Retinal pigment epithelial cell (primary cell): Measurements from ENCODE around the gene CNTNAP2.

Experiments
- DNase-seq: peaks from one replicate; pipeline ENCODE4 v3.0.0-alpha.2; 2010; ENCODE audit warnings: low read depth
- H3K4me3 ChIP-seq: 2 replicates; pipeline ENCODE4 v1.5.1; 2011; ENCODE audit warnings: mild to moderate bottlenecking, low read length, control low read depth, moderate library complexity
- CTCF ChIP-seq: conservative IDR thresholded peaks from 2 replicates; pipeline ENCODE4 v1.5.1; 2011; ENCODE audit warnings: low read depth, low read length, control low read depth, inconsistent platforms

Gene CNTNAP2

GRCh38 chr7:146116521-146117222 is at the start of gene CNTNAP2:
CNTNAP2 (plus strand) TSS chr7:146116801; CDS start chr7:146116877, 76 bp downstream.
- TF ChIP-seq CTCF, result no peak
- DNase-seq, result no peak

GRCh38 chr7:146067880-146068279 is 48.7 kb upstream of the CNTNAP2 start:
- TF ChIP-seq CTCF, result no peak
- no peak for DNase-seq
- no peak overlapping the region for H3K4me3 ChIP-seq

More at GRCh38 chr7:146116521-146117222, at the start of gene CNTNAP2:
- H3K4me3 ChIP-seq, result peak within 1 kb of the TSS; percentile 59

- H3K4me3 ChIP-seq, result no peak overlapping the region
- no peak for TF ChIP-seq CTCF
- DNase-seq, result no peak
Observed at GRCh38 chr7:146074195-146074765, 42.3 kb upstream of the CNTNAP2 start.

GRCh38 chr7:146076344-146076743 is 40.3 kb upstream of the CNTNAP2 start:
- H3K4me3 ChIP-seq, result no peak overlapping the region
- DNase-seq, result no peak
- TF ChIP-seq CTCF, result no peak

GRCh38 chr7:146084086-146084485 is 32.5 kb upstream of the CNTNAP2 start:
- no peak for TF ChIP-seq CTCF
- no peak for DNase-seq
- no peak overlapping the region for H3K4me3 ChIP-seq

GRCh38 chr7:146090023-146090645 is 26.5 kb upstream of the CNTNAP2 start:
- peak; percentile 72 for TF ChIP-seq CTCF
- DNase-seq, result peak; percentile 3

More at GRCh38 chr7:146090023-146090645, 26.5 kb upstream of the CNTNAP2 start:
- no peak overlapping the region for H3K4me3 ChIP-seq
